Adrenal gland (tissue), 12 donors: ENCODE data around the gene SRSF4. TPM values are rescaled to one million over a fixed set of nuclear protein-coding genes. Genes with fewer than 3 reads are reported as not detected.

Experiments
- DNase-seq, 7 donors: peaks; one replicate each; pipeline ENCODE4 v3.0.0-alpha.2; 2019 to 2020
- H3K27ac ChIP-seq, 5 donors: fragments of 200-600 bp; sonication (generic) in 4 of 5; 1 replicate in 3 of 5; 2 replicates in 2 of 5; pipeline versions ENCODE4 v1.5.1 to v1.8.0; 2016 to 2020; ENCODE audit warnings: mild to moderate bottlenecking in 1 of 5
- H3K27me3 ChIP-seq: fragments of 200-600 bp; 2 replicates; pipeline ENCODE4 v1.8.0; 2021
- H3K36me3 ChIP-seq, 2 donors: fragments of 200-600 bp; replicated peaks in 1 of 2; 1 replicate in 1 of 2; 2 replicates in 1 of 2; pipeline versions ENCODE4 v1.5.1 to v1.8.0; 2018 to 2022
- H3K4me1 ChIP-seq, 2 donors: fragments of 200-600 bp; replicated peaks in 1 of 2; 1 replicate in 1 of 2; 2 replicates in 1 of 2; pipeline versions ENCODE4 v1.5.1 to v1.8.0; 2018 to 2021
- H3K4me3 ChIP-seq, 4 donors: fragments of 200-600 bp; sonication (generic) in 3 of 4; one replicate each; pipeline ENCODE4 v1.5.1; 2016 to 2018
- H3K9me3 ChIP-seq, 3 donors: fragments of 200-600 bp; sonication (generic) in 1 of 3; replicated peaks in 1 of 3; 1 replicate in 2 of 3; 2 replicates in 1 of 3; pipeline versions ENCODE4 v1.5.1 to v1.8.0; 2016 to 2021
- POLR2A ChIP-seq, 2 donors: fragments of 450-650 bp; IDR thresholded peaks; one replicate each; pipeline ENCODE4 v1.6.1; 2017; ENCODE audit warnings: antibody characterized with exemption in 2 of 2, mild to moderate bottlenecking in 2 of 2, moderate library complexity in 1 of 2
- WGBS, 4 donors: extraction: QIAGEN DNeasy Blood & Tissue Kit in 2 of 4; methylation state at CpG; one replicate each; pipeline versions ENCODE4 v1.1.5 to v1.1.7; 2013 to 2017; 5-methylcytosine and 5-hydroxymethylcytosine counted together
- intact Hi-C, 2 donors: fragments of 100-400 bp; cut with DNase I; formaldehyde crosslinking; loops; one replicate each; pipeline versions ENCODE4 v1.14.1 to v1.15.0; 2022 to 2023
- polyA plus RNA-seq, 3 donors: library from polyadenylated mRNA; stranded (reverse); fragments of 200-250 nt in 2 of 3; fragments of 350-450 nt in 1 of 3; fragmentation: Illumina TruSeq in 1 of 3; extraction: RNeasy Lipid Tissue Mini Kit (QIAGEN cat#74804) in 1 of 3; gene quantifications; one replicate each; pipeline ENCODE4 v1.2.3, GENCODE V29; 2013 to 2014
- total RNA-seq, 9 donors: library from RNA; depleted of rRNA in 4 of 9; stranded (reverse); fragments of >200 nt in 4 of 9; fragments of 120-200 nt in 1 of 9; fragmentation: NEBNext Ultra II Directional in 1 of 9; extraction: Animal tissue kit (Norgen Biotek cat#: 25700) in 1 of 9; gene quantifications; one replicate each; pipeline versions ENCODE4 v1.1.0 to v1.2.4, GENCODE V29; 2013 to 2023
- TF ChIP-seq, protein P1 (sequence below), 6 experiments: fragments of 450-650 bp in 4 of 6; fragments of 200-600 bp in 2 of 6; sonication (generic) in 1 of 6; IDR thresholded peaks; 1 replicate in 5 of 6; 2 replicates in 1 of 6; pipeline versions ENCODE4 v1.5.1 to v1.8.0; 2016 to 2021; ENCODE audit warnings: antibody characterized with exemption in 6 of 6, mild to moderate bottlenecking in 2 of 6, moderate library complexity in 1 of 6
- donor health status: healthy with polysubstance abuse.
- donor health status: Bipolar disorder and iron deficiency.
- donor health status: DM: yes; HTN: yes; CAD: no.
- donor health status: DM: no; HTN: no; CAD: no.
- donor health status: DM: no; HTN: no; CAD: no.
- donor health status: DM: yes; HTN: yes; CAD: no.

The SRSF4 gene
- total and polyA plus RNA-seq, 12 donors: 35.1 to 120 (median 55.4) TPM

- intact Hi-C loops: no loop called here
- 84 to 93% (median 88%) methylated on average over 5 of the region's 5 CpGs for WGBS, 4 donors
- H3K4me1 ChIP-seq: peaks cover 9 to 43% of the 10 kb centered on the region in 2 donors
These were observed 10.2 kb downstream of the SRSF4 start for GRCh38 chr1:29171521-29171920.

GRCh38 chr1:29171089-29171488, 10.6 kb downstream of the SRSF4 start:
- intact Hi-C loops: no loop called here
- Histone ChIP-seq H3K36me3 (peaks cover 0 to 17% of the 10 kb centered on the region in 2 donors), H3K9me3 (no peaks in the 10 kb centered on the region), H3K27ac (no peak overlapping the region), H3K4me1 (peaks cover 7 to 38% of the 10 kb centered on the region in 2 donors), H3K4me3 (no peak overlapping the region), H3K27me3 (no peaks in the 10 kb centered on the region)
- TF ChIP-seq POLR2A (IDR thresholded peaks at IDR 0.05): no peak
- TF ChIP-seq, protein P1, sequence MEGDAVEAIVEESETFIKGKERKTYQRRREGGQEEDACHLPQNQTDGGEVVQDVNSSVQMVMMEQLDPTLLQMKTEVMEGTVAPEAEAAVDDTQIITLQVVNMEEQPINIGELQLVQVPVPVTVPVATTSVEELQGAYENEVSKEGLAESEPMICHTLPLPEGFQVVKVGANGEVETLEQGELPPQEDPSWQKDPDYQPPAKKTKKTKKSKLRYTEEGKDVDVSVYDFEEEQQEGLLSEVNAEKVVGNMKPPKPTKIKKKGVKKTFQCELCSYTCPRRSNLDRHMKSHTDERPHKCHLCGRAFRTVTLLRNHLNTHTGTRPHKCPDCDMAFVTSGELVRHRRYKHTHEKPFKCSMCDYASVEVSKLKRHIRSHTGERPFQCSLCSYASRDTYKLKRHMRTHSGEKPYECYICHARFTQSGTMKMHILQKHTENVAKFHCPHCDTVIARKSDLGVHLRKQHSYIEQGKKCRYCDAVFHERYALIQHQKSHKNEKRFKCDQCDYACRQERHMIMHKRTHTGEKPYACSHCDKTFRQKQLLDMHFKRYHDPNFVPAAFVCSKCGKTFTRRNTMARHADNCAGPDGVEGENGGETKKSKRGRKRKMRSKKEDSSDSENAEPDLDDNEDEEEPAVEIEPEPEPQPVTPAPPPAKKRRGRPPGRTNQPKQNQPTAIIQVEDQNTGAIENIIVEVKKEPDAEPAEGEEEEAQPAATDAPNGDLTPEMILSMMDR (IDR thresholded peaks at IDR 0.05): no peak
- WGBS, 4 donors: 4 to 25% (median 17%) methylated on average over 2 to 3 of the region's 3 CpGs
- peak in 1 of 7 donors; percentile 39 for DNase-seq

More at GRCh38 chr1:29171521-29171920, 10.2 kb downstream of the SRSF4 start:
- Histone ChIP-seq H3K4me3 (no peak overlapping the region), H3K27me3 (no peaks in the 10 kb centered on the region), H3K27ac (no peak overlapping the region), H3K36me3 (peaks cover 0 to 13% of the 10 kb centered on the region in 2 donors), H3K9me3 (no peaks in the 10 kb centered on the region)
- TF ChIP-seq, protein P1 (IDR thresholded peaks at IDR 0.05): no peak
- no peak for TF ChIP-seq POLR2A (IDR thresholded peaks at IDR 0.05)
- DNase-seq: no peak

GRCh38 chr1:29169976-29170375, 11.7 kb downstream of the SRSF4 start:
- no peak overlapping the region for H3K27ac ChIP-seq
- intact Hi-C loops: no loop called here
- no peak for DNase-seq
- H3K9me3 ChIP-seq: no peaks in the 10 kb centered on the region
- peaks cover 0 to 28% of the 10 kb centered on the region in 2 donors for H3K36me3 ChIP-seq
- no peak overlapping the region for H3K4me3 ChIP-seq
- no peak for TF ChIP-seq POLR2A (IDR thresholded peaks at IDR 0.05)
- TF ChIP-seq, protein P1 (IDR thresholded peaks at IDR 0.05): no peak
- H3K4me1 ChIP-seq: peaks cover 7 to 35% of the 10 kb centered on the region in 2 donors
- H3K27me3 ChIP-seq: no peaks in the 10 kb centered on the region
- WGBS, 4 donors: 65 to 69% (median 67%) methylated on average over 3 of the region's 3 CpGs

GRCh38 chr1:29167904-29168303, 13.8 kb downstream of the SRSF4 start:
- H3K27me3 ChIP-seq: no peaks in the 10 kb centered on the region
- no peak overlapping the region for H3K4me3 ChIP-seq
- no peak overlapping the region for H3K27ac ChIP-seq
- H3K9me3 ChIP-seq: no peaks in the 10 kb centered on the region
- TF ChIP-seq POLR2A (IDR thresholded peaks at IDR 0.05): no peak
- TF ChIP-seq, protein P1 (IDR thresholded peaks at IDR 0.05): no peak
- intact Hi-C loops: no loop called here
- DNase-seq: no peak
- H3K36me3 ChIP-seq: peaks cover 0 to 42% of the 10 kb centered on the region in 2 donors
- peaks cover 10 to 42% of the 10 kb centered on the region in 2 donors for H3K4me1 ChIP-seq
- WGBS, 4 donors: 96 to 98% (median 97%) methylated on average over 9 of the region's 9 CpGs
